Measurements from ENCODE around the gene DGLUCY. TPM values are rescaled to one million over a fixed set of nuclear protein-coding genes. Genes with fewer than 3 reads are reported as not detected.
A peak's percentile ranks its signal among the peaks of the same experiment; 100 is the strongest.

DGLUCY gene
- total and polyA plus RNA-seq, 2 experiments from 2014 or later: 15.2 to 15.7 TPM

GRCh38 chr14:91108941-91109611 is 4.8 kb upstream of the DGLUCY start:
- no peak for DNase-seq
- H4K20me1 ChIP-seq (ENCODE audit: insufficient read depth): no peaks in the 10 kb centered on the region
- TF ChIP-seq EZH2phosphoT487 (IDR thresholded peaks at IDR 0.05; ENCODE audit: insufficient read depth, low read depth) (no peak), EZH2 (IDR thresholded peaks at IDR 0.05; ENCODE audit: insufficient read depth, poor library complexity, severe bottlenecking) (no peak)
- in situ Hi-C loops (cut with MboI): no loop called here
- H3K4me3 ChIP-seq: no peak overlapping the region
- no peak overlapping the region for H3K27ac ChIP-seq
- H3K4me2 ChIP-seq (ENCODE audit: unreplicated experiment): no peak overlapping the region
- no peaks in the 10 kb centered on the region for H3K9me2 ChIP-seq (ENCODE audit: insufficient read depth)
- no peak overlapping the region for H2AFZ ChIP-seq
- no peaks in the 10 kb centered on the region for H3K27me3 ChIP-seq (replicated peaks; ENCODE audit: insufficient read depth)
- H3K36me3 ChIP-seq (ENCODE audit: low read depth): no peaks in the 10 kb centered on the region
- H3K4me1 ChIP-seq (ENCODE audit: insufficient read depth): peaks cover 4% of the 10 kb centered on the region; the same call in 1 of the 2 replicates
- no peaks in the 10 kb centered on the region for H3K9me3 ChIP-seq (ENCODE audit: low read depth)
- H3K9ac ChIP-seq: no peak overlapping the region
- 89 to 90% methylated on average over 7 of the region's 7 CpGs for WGBS, 2 experiments (ENCODE audit: low coverage in 1 of 2, low lambda C conversion rate in 2 of 2, missing lambda C conversion rate in 2 of 2)
- no peaks in the 10 kb centered on the region for H3F3A ChIP-seq (ENCODE audit: insufficient read depth)
- no peaks in the 10 kb centered on the region for H3K79me2 ChIP-seq (ENCODE audit: insufficient read depth)

GRCh38 chr14:91111443-91111842 is 2.4 kb upstream of the DGLUCY start:
- no peak overlapping the region for H3K4me2 ChIP-seq (ENCODE audit: unreplicated experiment)
- TF ChIP-seq EZH2phosphoT487 (IDR thresholded peaks at IDR 0.05; ENCODE audit: insufficient read depth, low read depth) (no peak), EZH2 (IDR thresholded peaks at IDR 0.05; ENCODE audit: insufficient read depth, poor library complexity, severe bottlenecking) (no peak)
- DNase-seq: no peak
- H4K20me1 ChIP-seq (ENCODE audit: insufficient read depth): no peaks in the 10 kb centered on the region
- H3K27me3 ChIP-seq (replicated peaks; ENCODE audit: insufficient read depth): no peaks in the 10 kb centered on the region
- no peaks in the 10 kb centered on the region for H3K36me3 ChIP-seq (ENCODE audit: low read depth)
- H3K9me3 ChIP-seq (ENCODE audit: low read depth): no peaks in the 10 kb centered on the region
- no peak overlapping the region for H3K4me3 ChIP-seq
- H3K27ac ChIP-seq: no peak overlapping the region
- no peaks in the 10 kb centered on the region for H3F3A ChIP-seq (ENCODE audit: insufficient read depth)
- H3K9ac ChIP-seq: no peak overlapping the region
- H3K9me2 ChIP-seq (ENCODE audit: insufficient read depth): no peaks in the 10 kb centered on the region
- in situ Hi-C loops (cut with MboI): no loop called here
- WGBS, 2 experiments (ENCODE audit: low coverage in 1 of 2, low lambda C conversion rate in 2 of 2, missing lambda C conversion rate in 2 of 2): 54 to 63% methylated on average over 1 of the region's 1 CpG
- no peaks in the 10 kb centered on the region for H3K79me2 ChIP-seq (ENCODE audit: insufficient read depth)
- H3K4me1 ChIP-seq (ENCODE audit: insufficient read depth): peaks cover 4% of the 10 kb centered on the region; the same call in 1 of the 2 replicates
- no peak overlapping the region for H2AFZ ChIP-seq

- 97% methylated on average over 4 of the region's 4 CpGs for WGBS, 2 experiments (ENCODE audit: low coverage in 1 of 2, low lambda C conversion rate in 2 of 2, missing lambda C conversion rate in 2 of 2)
- no peak overlapping the region for H3K27ac ChIP-seq
- TF ChIP-seq EZH2 (IDR thresholded peaks at IDR 0.05; ENCODE audit: insufficient read depth, poor library complexity, severe bottlenecking) (no peak), EZH2phosphoT487 (IDR thresholded peaks at IDR 0.05; ENCODE audit: insufficient read depth, low read depth) (no peak)
- H3K36me3 ChIP-seq (ENCODE audit: low read depth): no peaks in the 10 kb centered on the region
- no peak overlapping the region for H3K9ac ChIP-seq
- in situ Hi-C loops (cut with MboI): no loop called here
- H3K4me2 ChIP-seq (ENCODE audit: unreplicated experiment): no peak overlapping the region
- H3F3A ChIP-seq (ENCODE audit: insufficient read depth): no peaks in the 10 kb centered on the region
- peaks cover 4% of the 10 kb centered on the region; the same call in 1 of the 2 replicates for H3K4me1 ChIP-seq (ENCODE audit: insufficient read depth)
- no peak overlapping the region for H2AFZ ChIP-seq
- H3K4me3 ChIP-seq: no peak overlapping the region
- no peaks in the 10 kb centered on the region for H3K79me2 ChIP-seq (ENCODE audit: insufficient read depth)
- H4K20me1 ChIP-seq (ENCODE audit: insufficient read depth): no peaks in the 10 kb centered on the region
- no peaks in the 10 kb centered on the region for H3K9me2 ChIP-seq (ENCODE audit: insufficient read depth)
- no peaks in the 10 kb centered on the region for H3K9me3 ChIP-seq (ENCODE audit: low read depth)
- DNase-seq: no peak
- H3K27me3 ChIP-seq (replicated peaks; ENCODE audit: insufficient read depth): no peaks in the 10 kb centered on the region
Measured at GRCh38 chr14:91112194-91112593, 1.7 kb upstream of the DGLUCY start.

- in situ Hi-C loops (cut with MboI): no loop called here
- WGBS, 2 experiments (ENCODE audit: low coverage in 1 of 2, low lambda C conversion rate in 2 of 2, missing lambda C conversion rate in 2 of 2): 0% methylated on average over 15 to 18 of the region's 18 CpGs
- peak overlapping the region; percentile 97 for H3K4me2 ChIP-seq (ENCODE audit: unreplicated experiment)
- H4K20me1 ChIP-seq (ENCODE audit: insufficient read depth): no peaks in the 10 kb centered on the region
- H3K27me3 ChIP-seq (replicated peaks; ENCODE audit: insufficient read depth): no peaks in the 10 kb centered on the region
- peak overlapping the region; percentile 80 for H3K4me3 ChIP-seq
- peak overlapping the region; percentile 79 for H3K27ac ChIP-seq
- DNase-seq: peak; percentile 75
- H3K9me2 ChIP-seq (ENCODE audit: insufficient read depth): no peaks in the 10 kb centered on the region
- H3K9ac ChIP-seq: peak overlapping the region; percentile 89
- peaks cover 8% of the 10 kb centered on the region for H3K4me1 ChIP-seq (ENCODE audit: insufficient read depth)
- TF ChIP-seq EZH2phosphoT487 (IDR thresholded peaks at IDR 0.05; ENCODE audit: insufficient read depth, low read depth) (no peak), EZH2 (IDR thresholded peaks at IDR 0.05; ENCODE audit: insufficient read depth, poor library complexity, severe bottlenecking) (no peak)
- H3F3A ChIP-seq (ENCODE audit: insufficient read depth): peaks cover 4% of the 10 kb centered on the region
- H3K36me3 ChIP-seq (ENCODE audit: low read depth): no peaks in the 10 kb centered on the region
- H3K9me3 ChIP-seq (ENCODE audit: low read depth): no peaks in the 10 kb centered on the region
- no peaks in the 10 kb centered on the region for H3K79me2 ChIP-seq (ENCODE audit: insufficient read depth)
- peak overlapping the region; percentile 86 for H2AFZ ChIP-seq
Measured at GRCh38 chr14:91114079-91115065, 499 bp downstream of the DGLUCY start.

Measured in GM23248 (cell line).